Mucosa of stomach (tissue), 1 donor: ENCODE measurements around the gene P3R3URF.
"Not testable (repeated sequence)": the region's sequence is repeated elsewhere in the genome, so short reads cannot be mapped to it uniquely, and the experiment has no call there.

Experiments used
- H3K27me3 ChIP-seq: one replicate; pipeline ENCODE4 v1.7.0; 2013; ENCODE audit warnings: mild to moderate bottlenecking, low read length; ENCODE audit not compliant: control insufficient read depth, insufficient read depth
- H3K36me3 ChIP-seq: one replicate; pipeline ENCODE4 v1.7.0; 2013; ENCODE audit warnings: low read length; ENCODE audit not compliant: control insufficient read depth, insufficient read depth
- H3K4me1 ChIP-seq: one replicate; pipeline ENCODE4 v1.7.0; 2013; ENCODE audit warnings: mild to moderate bottlenecking, low read length; ENCODE audit not compliant: control insufficient read depth, insufficient read depth
- H3K4me3 ChIP-seq: one replicate; pipeline ENCODE4 v1.7.0; 2013; ENCODE audit warnings: low read length
- H3K9ac ChIP-seq: one replicate; pipeline ENCODE4 v1.7.0; 2013; ENCODE audit warnings: mild to moderate bottlenecking, low read length, moderate library complexity
- H3K9me3 ChIP-seq: one replicate; pipeline ENCODE4 v1.7.0; 2013; ENCODE audit warnings: mild to moderate bottlenecking, low read length, moderate library complexity; ENCODE audit not compliant: control insufficient read depth
- donor health status: Pancreatic carcinoma.

The P3R3URF gene

DNA sequence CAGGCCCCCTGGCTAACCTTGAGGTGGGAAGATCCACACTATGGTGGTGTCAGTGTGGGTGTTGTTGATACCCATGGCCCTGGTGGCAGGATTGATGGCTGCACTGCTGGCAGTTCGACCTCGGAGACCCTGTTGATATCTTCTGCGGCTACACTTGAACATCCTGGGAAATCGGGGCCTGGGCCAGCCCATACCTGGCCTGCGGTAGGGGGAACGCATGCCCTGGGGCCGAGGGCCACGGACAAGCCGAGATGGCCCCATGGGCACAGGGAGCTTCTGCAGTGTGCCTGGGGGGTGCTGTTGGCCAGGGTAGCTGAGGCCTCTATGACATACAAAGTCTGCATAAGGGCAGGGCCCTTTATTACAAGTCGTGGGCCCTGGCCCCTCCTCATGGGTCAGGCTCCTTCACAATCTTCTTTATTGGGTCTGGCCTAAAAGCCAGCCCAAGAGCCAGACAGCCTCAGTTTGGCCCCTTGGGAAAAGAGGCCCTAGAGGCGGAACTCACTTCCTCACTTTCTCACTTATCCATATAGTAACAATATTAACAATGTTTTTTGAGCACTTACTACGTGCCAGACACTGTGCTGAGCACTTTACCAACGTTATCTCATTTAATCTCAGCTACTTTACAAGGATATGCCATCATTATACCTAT is at the start of gene P3R3URF:
Gene P3R3URF (minus strand): TSS at position 278 of the 655 bp plus-strand sequence. CDS start 17 bp downstream, at position 261.
- peaks cover 3% of the 10 kb centered on the region for H3K36me3 ChIP-seq
- peaks cover 30% of the 10 kb centered on the region for H3K4me1 ChIP-seq
- no peak within 1 kb of the TSS for H3K9ac ChIP-seq
- no peak within 1 kb of the TSS for H3K4me3 ChIP-seq
- no peaks in the 10 kb centered on the region for H3K9me3 ChIP-seq
- no peaks in the 10 kb centered on the region for H3K27me3 ChIP-seq

DNA sequence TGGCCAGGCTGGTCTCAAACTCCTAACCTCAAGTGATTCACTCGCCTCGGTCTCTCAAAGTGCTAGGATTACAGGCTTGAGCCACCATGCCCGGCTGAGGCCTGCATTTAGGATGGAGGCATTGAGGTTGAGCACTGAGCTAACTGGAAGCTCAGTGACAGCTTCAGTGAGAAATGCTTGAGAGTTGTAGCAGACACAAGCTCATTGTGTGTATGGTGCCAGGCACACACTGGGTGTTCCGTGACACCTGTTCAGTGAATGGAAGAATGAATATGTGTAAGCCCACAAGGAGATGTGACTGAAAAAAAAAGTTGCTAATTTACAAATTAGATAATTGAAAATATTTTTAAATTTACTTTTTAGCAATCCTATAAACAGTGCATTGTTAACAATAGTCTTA is 48.7 kb upstream of the P3R3URF start:
- Histone ChIP-seq H3K36me3 (no peaks in the 10 kb centered on the region), H3K4me3 (no peak overlapping the region), H3K27me3 (no peaks in the 10 kb centered on the region), H3K9ac (no peak overlapping the region), H3K4me1 (peaks cover 3% of the 10 kb centered on the region), H3K9me3 (no peaks in the 10 kb centered on the region)

DNA sequence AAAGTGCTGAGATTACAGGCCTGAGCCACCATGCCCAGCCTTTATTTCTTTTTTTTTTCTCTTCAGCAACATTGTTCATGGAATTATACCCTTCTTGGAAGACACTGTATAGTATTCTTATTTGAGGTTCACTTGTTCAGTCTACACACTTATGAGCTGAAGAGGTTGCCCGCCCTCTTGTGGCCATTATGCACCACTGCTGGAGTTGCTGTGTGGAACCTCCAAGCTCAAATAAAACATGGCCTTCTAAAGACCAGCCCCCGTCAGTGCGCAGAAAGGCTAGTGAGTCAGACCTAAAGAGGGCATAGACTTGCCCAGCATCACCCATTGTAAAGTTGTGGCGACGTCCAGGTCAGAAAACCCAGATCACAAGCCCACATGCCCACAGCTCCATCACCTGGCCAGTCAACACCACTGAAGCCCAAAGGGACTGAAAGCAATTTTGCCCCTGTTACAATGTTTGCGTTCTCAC is 47.2 kb upstream of the P3R3URF start:
- Histone ChIP-seq H3K27me3 (no peaks in the 10 kb centered on the region), H3K4me1 (peaks cover 3% of the 10 kb centered on the region), H3K9me3 (no peaks in the 10 kb centered on the region), H3K9ac (no peak overlapping the region), H3K4me3 (no peak overlapping the region), H3K36me3 (no peaks in the 10 kb centered on the region)

DNA sequence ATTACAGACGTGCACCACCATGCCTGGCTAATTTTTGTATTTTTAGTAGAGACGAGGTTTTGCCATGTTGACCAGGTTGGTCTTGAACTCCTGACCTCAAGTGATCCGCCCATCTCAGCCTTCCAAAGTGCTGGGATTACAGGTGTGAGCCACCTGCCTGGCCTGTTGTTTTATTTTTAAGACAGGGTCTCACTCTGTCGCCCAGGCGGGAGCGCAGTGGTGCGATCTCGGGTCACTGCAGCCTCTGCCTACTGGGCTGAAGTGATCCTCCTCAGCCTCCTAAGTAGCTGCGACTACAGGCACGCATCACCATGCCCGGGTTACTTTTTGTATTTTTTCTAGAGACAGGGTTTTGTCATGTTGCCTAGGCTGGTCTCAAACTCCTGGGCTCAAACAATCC is 46.8 kb upstream of the P3R3URF start:
- not testable (repeated sequence) for H3K9me3 ChIP-seq, H3K27me3 ChIP-seq, H3K9ac ChIP-seq, H3K36me3 ChIP-seq, H3K4me3 ChIP-seq, H3K4me1 ChIP-seq

DNA sequence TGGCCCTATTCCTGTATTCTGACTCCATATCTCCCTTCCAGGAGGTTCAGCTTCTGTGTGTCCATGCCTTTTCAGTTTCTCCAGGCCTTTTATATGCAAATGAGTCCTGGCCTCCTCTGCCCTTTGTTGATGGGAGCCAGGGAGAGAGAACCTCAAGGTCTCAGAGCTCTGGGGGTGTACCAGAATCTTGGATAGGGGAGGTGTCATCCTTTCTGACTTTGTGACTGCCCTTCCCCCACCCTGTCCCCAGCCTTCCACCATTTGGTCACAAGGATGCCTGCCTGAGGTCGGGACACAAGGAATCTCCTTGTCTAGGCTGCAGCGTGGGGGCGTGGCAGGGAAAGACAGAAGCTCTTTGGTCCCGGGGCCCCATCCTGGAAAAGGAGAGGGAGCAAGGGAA is 45.5 kb upstream of the P3R3URF start:
- Histone ChIP-seq H3K27me3 (no peaks in the 10 kb centered on the region), H3K9ac (no peak overlapping the region), H3K4me1 (peaks cover 3% of the 10 kb centered on the region), H3K36me3 (no peaks in the 10 kb centered on the region), H3K4me3 (no peak overlapping the region), H3K9me3 (no peaks in the 10 kb centered on the region)

DNA sequence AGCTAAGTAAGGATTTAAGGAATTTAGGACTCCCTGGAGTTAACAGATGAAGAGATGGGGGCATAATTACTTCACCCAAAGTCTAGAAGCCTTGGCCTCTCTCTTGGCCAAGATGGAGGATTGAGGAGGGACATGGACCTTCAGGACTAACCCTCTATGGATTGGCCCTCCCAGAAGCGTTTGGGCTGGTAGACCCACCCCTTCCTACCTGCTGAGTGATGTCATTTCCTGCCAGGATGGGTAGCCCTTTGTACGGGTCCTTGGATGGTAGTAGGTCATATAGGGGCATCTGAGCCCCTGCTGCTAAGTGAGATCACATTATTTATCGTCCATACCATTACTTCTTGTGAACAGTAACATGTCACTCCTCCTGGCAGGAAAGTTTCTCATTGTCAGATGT is 44.5 kb upstream of the P3R3URF start:
- Histone ChIP-seq H3K4me3 (no peak overlapping the region), H3K9me3 (no peaks in the 10 kb centered on the region), H3K36me3 (no peaks in the 10 kb centered on the region), H3K9ac (no peak overlapping the region), H3K27me3 (no peaks in the 10 kb centered on the region), H3K4me1 (peaks cover 3% of the 10 kb centered on the region)

DNA sequence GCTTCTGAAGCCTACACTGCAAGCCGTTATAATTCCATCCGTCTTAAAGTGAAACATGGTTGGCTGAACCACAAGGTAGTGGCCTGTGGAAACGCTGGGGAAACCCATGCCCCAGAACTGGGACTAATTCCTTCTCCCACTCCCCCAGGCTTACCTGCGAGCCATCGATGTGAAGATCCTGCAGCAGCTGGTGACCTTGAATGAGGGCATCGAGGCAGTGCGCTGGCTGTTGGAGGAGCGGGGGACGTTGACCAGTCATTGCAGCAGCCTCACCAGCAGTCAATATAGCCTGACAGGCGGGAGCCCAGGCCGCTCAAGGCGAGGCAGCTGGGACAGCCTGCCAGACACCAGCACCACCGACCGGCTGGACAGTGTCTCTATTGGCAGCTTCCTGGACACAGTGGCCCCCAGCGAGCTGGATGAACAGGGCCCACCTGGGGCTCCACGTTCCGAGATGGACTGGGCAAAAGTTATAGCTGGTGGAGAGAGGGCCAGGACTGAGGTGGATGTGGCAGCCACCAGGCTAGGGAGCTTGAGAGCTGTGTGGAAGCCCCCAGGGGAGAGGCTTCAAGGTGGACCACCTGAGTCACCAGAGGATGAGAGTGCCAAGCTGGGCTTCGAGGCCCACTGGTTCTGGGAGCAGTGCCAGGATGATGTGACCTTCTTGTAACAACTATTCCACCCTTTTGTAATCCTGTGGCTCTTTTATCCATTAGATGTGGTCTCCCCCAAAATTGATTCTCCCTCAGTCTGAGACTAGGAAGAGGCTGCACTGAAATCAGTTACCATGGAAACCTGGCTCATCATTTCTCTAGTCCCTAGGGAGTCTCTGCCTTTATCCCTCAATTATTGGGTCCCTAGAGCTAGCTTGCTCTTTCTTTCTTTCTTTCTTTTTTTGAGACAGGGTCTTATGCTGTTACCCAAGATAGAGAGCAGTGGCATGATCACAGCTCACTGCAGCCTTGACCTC is 43.5 kb upstream of the P3R3URF start:
- Histone ChIP-seq H3K9ac (no peak overlapping the region), H3K27me3 (no peaks in the 10 kb centered on the region), H3K36me3 (no peaks in the 10 kb centered on the region), H3K4me1 (peaks cover 3% of the 10 kb centered on the region), H3K4me3 (no peak overlapping the region), H3K9me3 (no peaks in the 10 kb centered on the region)

DNA sequence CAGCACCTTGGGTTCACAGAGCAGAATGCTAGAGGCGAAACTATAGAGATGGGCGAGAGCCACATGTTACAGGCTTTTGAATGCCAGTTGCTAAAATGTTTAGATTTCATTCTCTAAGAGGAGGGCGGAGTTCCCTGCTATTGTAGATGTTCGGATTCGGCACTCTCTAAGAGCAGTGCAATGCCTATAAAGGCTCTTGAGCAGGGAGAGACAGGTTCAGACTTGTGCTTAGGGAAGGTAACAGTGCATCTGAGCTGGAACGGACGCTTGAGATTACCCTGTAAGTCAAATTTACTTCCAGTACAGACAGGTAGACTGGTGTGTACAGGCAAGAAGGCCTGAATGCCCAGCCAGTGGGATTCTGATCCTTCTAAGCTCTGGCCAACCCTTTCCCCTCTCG is 42.2 kb upstream of the P3R3URF start:
- Histone ChIP-seq H3K9ac (no peak overlapping the region), H3K4me3 (no peak overlapping the region), H3K36me3 (no peaks in the 10 kb centered on the region)

DNA sequence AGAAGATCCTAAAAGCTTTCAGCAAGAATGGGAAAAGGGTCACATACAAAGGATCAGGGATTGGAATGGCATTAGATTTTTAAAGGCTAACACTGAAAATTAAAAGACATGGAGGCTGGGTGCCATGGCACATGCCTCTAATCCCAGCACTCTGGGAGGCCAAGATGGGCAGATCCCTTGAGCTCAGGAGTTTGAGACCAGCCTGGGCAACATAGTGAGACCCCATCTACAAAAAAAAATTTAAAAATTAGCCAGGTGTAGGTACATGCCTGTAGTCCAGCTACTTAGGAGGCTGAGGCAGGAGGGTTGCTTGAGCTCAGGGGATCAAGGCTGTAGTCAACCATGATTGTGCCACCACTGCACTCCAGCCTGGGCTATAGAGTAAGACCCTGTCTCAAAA is 39.2 kb upstream of the P3R3URF start:
- H3K4me3 ChIP-seq: no peak overlapping the region
- no peaks in the 10 kb centered on the region for H3K36me3 ChIP-seq
- H3K9ac ChIP-seq: no peak overlapping the region
- H3K27me3 ChIP-seq: no peaks in the 10 kb centered on the region
- no peaks in the 10 kb centered on the region for H3K9me3 ChIP-seq
- H3K4me1 ChIP-seq: no peaks in the 10 kb centered on the region

More for the DNA sequence above, 42.2 kb upstream of the P3R3URF start:
- Histone ChIP-seq H3K27me3 (no peaks in the 10 kb centered on the region), H3K9me3 (no peaks in the 10 kb centered on the region), H3K4me1 (no peaks in the 10 kb centered on the region)

DNA sequence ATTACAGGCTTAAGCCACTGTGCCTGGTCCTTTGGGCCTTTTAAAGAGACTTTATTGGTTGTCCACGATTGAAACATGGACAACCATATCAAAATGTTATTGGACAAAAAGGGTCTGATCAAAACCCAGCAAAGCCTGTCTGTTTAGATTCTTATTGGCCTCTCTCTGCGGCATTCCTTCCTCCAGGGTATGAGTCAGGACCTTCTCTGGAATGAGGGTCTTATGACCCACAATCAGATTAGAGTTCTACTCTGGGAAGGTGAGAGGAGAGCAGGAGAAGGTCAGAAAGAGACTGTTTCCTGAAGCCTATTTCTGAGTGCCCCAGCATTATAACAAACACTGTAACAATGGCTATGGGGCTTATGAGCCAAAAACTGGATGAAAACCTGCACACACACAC is 34.8 kb upstream of the P3R3URF start:
- Histone ChIP-seq H3K9ac (no peak overlapping the region), H3K4me3 (no peak overlapping the region), H3K4me1 (no peaks in the 10 kb centered on the region), H3K9me3 (no peaks in the 10 kb centered on the region), H3K36me3 (no peaks in the 10 kb centered on the region), H3K27me3 (no peaks in the 10 kb centered on the region)

DNA sequence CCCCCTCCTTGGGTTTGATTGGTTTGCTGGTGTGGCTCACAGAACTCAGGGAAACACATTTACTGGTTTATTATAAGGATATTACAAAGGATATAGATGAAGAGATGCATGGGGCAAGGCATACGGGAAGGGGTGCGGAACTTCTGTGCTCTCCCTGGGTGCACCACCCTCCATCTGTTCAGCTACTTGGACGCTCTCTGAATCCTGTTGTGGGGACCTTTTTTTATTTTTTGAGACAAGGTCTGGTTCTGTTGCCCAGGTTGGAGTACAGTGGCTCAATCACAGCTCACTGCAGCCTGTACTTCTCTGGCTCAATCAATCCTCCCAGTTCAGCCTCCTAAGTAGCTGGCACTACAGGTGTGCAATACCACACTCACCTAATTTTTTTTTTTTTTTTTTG is 34.3 kb upstream of the P3R3URF start:
- Histone ChIP-seq H3K4me3 (no peak overlapping the region), H3K9me3 (no peaks in the 10 kb centered on the region), H3K9ac (no peak overlapping the region), H3K27me3 (no peaks in the 10 kb centered on the region), H3K36me3 (no peaks in the 10 kb centered on the region), H3K4me1 (peaks cover 5% of the 10 kb centered on the region)

DNA sequence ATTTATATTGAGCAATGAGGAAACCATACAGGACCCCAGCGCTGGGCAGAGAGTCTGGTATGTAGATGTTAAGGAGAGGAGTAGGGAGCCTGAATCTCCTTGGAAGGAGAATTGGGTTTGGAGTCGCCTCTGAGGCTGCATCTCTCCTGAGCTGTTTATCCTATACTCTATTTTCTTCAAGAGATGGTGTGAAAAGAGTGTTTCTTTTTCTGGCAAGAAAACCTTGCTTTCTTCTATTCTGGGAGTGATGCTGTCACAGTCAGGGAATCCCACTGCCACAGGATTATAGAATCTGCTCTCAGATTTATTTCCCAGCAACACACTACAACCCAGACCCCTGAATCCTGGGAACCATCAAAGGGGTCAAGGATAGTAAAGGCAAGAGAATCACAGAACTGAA is 30.1 kb upstream of the P3R3URF start:
- Histone ChIP-seq H3K9me3 (no peaks in the 10 kb centered on the region), H3K27me3 (peaks cover 5% of the 10 kb centered on the region), H3K9ac (peak overlapping the region; percentile 2), H3K36me3 (no peaks in the 10 kb centered on the region), H3K4me1 (peaks cover 16% of the 10 kb centered on the region), H3K4me3 (no peak overlapping the region)
